Smooth muscle cell (in vitro differentiated cells): Measurements from ENCODE around the gene SPIRE1. TPM values are rescaled to one million over a fixed set of nuclear protein-coding genes. Genes with fewer than 3 reads are reported as not detected.

Experiments
- DNase-seq: peaks from one replicate; lab custom pipeline; 2025; ENCODE audit not compliant: unreplicated experiment; lab: John Stamatoyannopoulos, UW
- H2AFZ ChIP-seq: fragments of 200-600 bp; sonication (generic); 2 replicates; pipeline ENCODE4 v1.6.0; 2016; ENCODE audit warnings: antibody characterized with exemption, low read depth, mild to moderate bottlenecking
- H3F3A ChIP-seq: fragments of 200-600 bp; sonication (generic); 2 replicates; pipeline ENCODE4 v1.6.0; 2017; ENCODE audit warnings: antibody characterized with exemption, low read depth
- H3K27ac ChIP-seq: fragments of 200-600 bp; sonication (generic); 2 replicates; pipeline ENCODE4 v1.5.1; 2016; ENCODE audit warnings: low read depth, mild to moderate bottlenecking
- H3K27me3 ChIP-seq: fragments of 200-600 bp; sonication (generic); 2 replicates; pipeline ENCODE4 v1.6.1; 2016; ENCODE audit warnings: low read depth, mild to moderate bottlenecking
- H3K36me3 ChIP-seq: fragments of 200-600 bp; sonication (generic); 2 replicates; pipeline ENCODE4 v1.5.1; 2016; ENCODE audit warnings: low read depth
- H3K4me1 ChIP-seq: fragments of 200-600 bp; sonication (generic); 2 replicates; pipeline ENCODE4 v1.5.1; 2016; ENCODE audit warnings: low read depth
- H3K4me2 ChIP-seq: fragments of 200-600 bp; sonication (generic); 2 replicates; pipeline ENCODE4 v1.6.0; 2016; ENCODE audit warnings: mild to moderate bottlenecking
- H3K4me3 ChIP-seq: fragments of 200-600 bp; sonication (generic); 2 replicates; pipeline ENCODE4 v1.5.1; 2016; ENCODE audit warnings: mild to moderate bottlenecking
- H3K79me2 ChIP-seq: fragments of 200-600 bp; sonication (generic); 2 replicates; pipeline ENCODE4 v1.6.0; 2016; ENCODE audit warnings: low read depth, mild to moderate bottlenecking
- H3K9ac ChIP-seq: fragments of 200-600 bp; sonication (generic); 2 replicates; pipeline ENCODE4 v1.6.0; 2016; ENCODE audit warnings: low read depth
- H3K9me3 ChIP-seq: fragments of 200-600 bp; sonication (generic); replicated peaks from 2 replicates; pipeline ENCODE4 v1.5.1; 2016; ENCODE audit warnings: low read depth
- H4K20me1 ChIP-seq: fragments of 200-600 bp; sonication (generic); 2 replicates; pipeline ENCODE4 v1.6.0; 2016; ENCODE audit warnings: low read depth
- WGBS: methylation state at CpG from one replicate; pipeline ENCODE4 v1.1.7; 2016; ENCODE audit warnings: low lambda C conversion rate; 5-methylcytosine and 5-hydroxymethylcytosine counted together
- polyA plus RNA-seq: library from polyadenylated mRNA; unstranded; fragments of >200 nt; fragmentation: Nextera tagmentation; extraction: Ambion mirVana; gene quantifications from 2 replicates; pipeline ENCODE4 v1.2.1, GENCODE V29; 2016
- total RNA-seq: library from RNA; depleted of rRNA; stranded (reverse); fragments of >200 nt; gene quantifications from 2 replicates; pipeline ENCODE4 v1.2.3, GENCODE V29; 2014
- TF ChIP-seq, protein P1 (sequence below): fragments of 200-600 bp; sonication (generic); IDR thresholded peaks from 2 replicates; pipeline ENCODE4 v1.5.1; 2017; ENCODE audit warnings: borderline replicate concordance, mild to moderate bottlenecking, antibody characterized with exemption; ENCODE audit not compliant: insufficient read depth, poor library complexity, severe bottlenecking

The SPIRE1 gene
- total and polyA plus RNA-seq, 2 experiments from 2014 or later, result 12.6 to 18.1 TPM

DNA sequence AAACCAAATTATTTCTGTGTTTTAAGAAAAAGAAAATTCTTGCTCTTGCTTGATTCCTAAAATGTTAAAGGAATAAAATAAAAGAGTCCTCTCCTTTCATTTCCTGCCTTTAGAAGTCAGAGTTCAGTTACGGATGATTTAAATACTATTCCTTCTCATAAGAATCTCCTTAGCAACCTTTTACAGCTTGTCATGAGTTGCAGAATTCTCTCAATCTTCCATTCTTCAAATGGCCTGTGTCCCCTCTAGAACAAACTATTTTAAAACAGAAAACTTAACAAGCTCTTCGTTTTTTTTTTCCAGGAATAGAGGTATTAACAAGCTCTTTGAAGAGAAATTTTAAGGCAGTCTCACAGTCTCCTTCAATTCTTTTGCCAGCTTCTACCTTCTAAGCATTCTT is 42.2 kb downstream of the SPIRE1 start:
- Histone ChIP-seq H3K79me2 (peaks cover 10% of the 10 kb centered on the region), H2AFZ (no peak overlapping the region), H3K9ac (no peak overlapping the region), H3K27ac (no peak overlapping the region), H4K20me1 (peaks cover 4% of the 10 kb centered on the region), H3K4me1 (no peaks in the 10 kb centered on the region), H3K27me3 (no peaks in the 10 kb centered on the region), H3F3A (no peaks in the 10 kb centered on the region), H3K4me3 (no peak overlapping the region), H3K36me3 (no peaks in the 10 kb centered on the region), H3K4me2 (no peak overlapping the region), H3K9me3 (no peaks in the 10 kb centered on the region)
- TF ChIP-seq, protein P1, sequence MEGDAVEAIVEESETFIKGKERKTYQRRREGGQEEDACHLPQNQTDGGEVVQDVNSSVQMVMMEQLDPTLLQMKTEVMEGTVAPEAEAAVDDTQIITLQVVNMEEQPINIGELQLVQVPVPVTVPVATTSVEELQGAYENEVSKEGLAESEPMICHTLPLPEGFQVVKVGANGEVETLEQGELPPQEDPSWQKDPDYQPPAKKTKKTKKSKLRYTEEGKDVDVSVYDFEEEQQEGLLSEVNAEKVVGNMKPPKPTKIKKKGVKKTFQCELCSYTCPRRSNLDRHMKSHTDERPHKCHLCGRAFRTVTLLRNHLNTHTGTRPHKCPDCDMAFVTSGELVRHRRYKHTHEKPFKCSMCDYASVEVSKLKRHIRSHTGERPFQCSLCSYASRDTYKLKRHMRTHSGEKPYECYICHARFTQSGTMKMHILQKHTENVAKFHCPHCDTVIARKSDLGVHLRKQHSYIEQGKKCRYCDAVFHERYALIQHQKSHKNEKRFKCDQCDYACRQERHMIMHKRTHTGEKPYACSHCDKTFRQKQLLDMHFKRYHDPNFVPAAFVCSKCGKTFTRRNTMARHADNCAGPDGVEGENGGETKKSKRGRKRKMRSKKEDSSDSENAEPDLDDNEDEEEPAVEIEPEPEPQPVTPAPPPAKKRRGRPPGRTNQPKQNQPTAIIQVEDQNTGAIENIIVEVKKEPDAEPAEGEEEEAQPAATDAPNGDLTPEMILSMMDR, result no peak
- DNase-seq, result no peak
- 82% methylated on average over 2 of the region's 2 CpGs for WGBS

DNA sequence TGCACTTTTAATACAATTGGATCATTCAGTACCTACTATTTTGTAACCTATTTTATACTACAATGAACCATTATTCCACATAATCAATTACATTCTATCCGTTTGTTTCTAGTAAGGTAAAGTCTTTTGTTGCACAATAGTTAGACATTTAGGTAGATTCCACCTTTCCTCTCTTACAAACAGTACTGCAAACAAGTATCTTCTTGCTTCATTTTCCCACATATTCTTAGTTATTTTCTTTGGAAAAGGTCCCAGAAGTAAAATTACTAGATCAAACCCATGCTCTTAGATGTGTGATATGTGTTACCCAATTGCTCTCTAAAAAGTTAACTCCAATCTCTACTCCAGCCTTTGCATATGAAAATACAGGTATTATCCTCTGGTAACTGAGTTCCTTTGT is 49.6 kb downstream of the SPIRE1 start:
- H3K4me2 ChIP-seq, result no peak overlapping the region
- WGBS, result 85% methylated on average over 1 of the region's 1 CpG
- H2AFZ ChIP-seq, result no peak overlapping the region
- TF ChIP-seq, protein P1, result no peak
- H3K9me3 ChIP-seq, result no peaks in the 10 kb centered on the region
- H4K20me1 ChIP-seq, result peaks cover 19% of the 10 kb centered on the region
- no peak overlapping the region for H3K27ac ChIP-seq
- no peaks in the 10 kb centered on the region for H3K79me2 ChIP-seq
- no peaks in the 10 kb centered on the region for H3K4me1 ChIP-seq
- H3F3A ChIP-seq, result peaks cover 7% of the 10 kb centered on the region
- no peaks in the 10 kb centered on the region for H3K36me3 ChIP-seq
- no peaks in the 10 kb centered on the region for H3K27me3 ChIP-seq
- no peak for DNase-seq
- no peak overlapping the region for H3K4me3 ChIP-seq
- H3K9ac ChIP-seq, result no peak overlapping the region

DNA sequence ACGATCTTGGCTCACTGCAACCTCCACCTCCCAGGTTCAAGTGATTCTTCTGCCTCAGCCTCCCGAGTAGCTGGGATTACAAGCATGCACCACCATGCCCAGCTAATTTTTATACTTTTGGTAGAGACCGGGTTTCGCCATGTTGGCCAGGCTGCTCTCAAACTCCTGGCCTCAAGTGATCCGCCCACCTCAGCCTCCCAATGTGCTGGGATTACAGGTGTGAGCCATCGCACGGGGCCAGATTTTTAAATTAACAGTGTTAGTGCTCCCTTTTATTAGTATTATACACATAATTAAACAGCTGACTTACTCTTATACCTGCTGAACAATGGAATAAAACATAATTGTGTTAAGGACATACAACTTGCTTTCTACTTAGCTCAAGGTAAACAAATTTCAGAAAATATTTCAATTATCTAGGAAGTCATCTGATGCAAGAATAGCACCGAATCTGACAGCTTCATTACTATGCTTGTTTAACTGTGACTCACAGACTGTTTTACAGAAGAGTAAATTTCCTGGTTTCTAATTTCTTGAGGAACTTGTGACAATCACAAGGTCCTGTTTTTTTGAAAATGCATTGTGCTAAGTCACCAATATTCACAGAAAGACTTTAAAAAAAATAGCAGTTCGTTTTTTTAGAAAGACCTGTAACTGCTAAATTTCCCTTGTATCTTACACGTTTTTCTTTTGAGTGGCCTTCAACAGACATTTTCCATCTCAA is 51.2 kb downstream of the SPIRE1 start:
- TF ChIP-seq, protein P1, result no peak
- Histone ChIP-seq H3K4me3 (no peak overlapping the region), H3K27me3 (no peaks in the 10 kb centered on the region), H2AFZ (no peak overlapping the region), H3K36me3 (no peaks in the 10 kb centered on the region), H3K4me1 (no peaks in the 10 kb centered on the region), H3F3A (peaks cover 7% of the 10 kb centered on the region), H3K79me2 (peaks cover 4% of the 10 kb centered on the region), H3K4me2 (peak overlapping the region; percentile 56), H3K9ac (peak overlapping the region; percentile 81), H4K20me1 (peaks cover 15% of the 10 kb centered on the region), H3K9me3 (no peaks in the 10 kb centered on the region), H3K27ac (peak overlapping the region; percentile 97)
- 71% methylated on average over 10 of the region's 10 CpGs for WGBS
- no peak for DNase-seq

DNA sequence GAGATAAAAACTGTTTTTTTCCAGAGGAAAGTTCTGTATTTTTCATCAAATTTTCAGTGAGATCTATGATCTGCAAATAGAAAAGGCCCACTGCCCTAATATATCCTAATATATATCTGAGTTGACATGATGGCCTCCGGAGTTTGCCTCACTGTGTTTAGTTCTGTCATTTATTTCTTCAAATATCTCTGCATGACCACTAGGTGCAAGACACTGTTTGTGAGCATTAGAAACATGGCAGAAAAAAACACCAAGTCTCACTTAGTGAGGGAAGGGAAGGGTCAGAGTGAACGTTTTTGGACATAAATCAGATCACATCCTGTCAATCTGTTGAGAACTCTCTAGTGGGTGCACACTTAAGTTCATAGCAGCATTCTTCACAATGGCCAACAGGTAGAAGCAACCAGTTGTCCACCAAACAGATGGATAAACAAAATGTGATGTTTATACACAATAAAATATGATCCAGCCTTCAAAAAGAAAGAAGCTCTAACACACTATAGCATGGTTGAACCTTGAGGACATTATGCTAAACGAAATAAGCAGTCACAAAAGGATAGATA is 53.4 kb downstream of the SPIRE1 start:
- Histone ChIP-seq H3K27ac (no peak overlapping the region), H3K4me3 (no peak overlapping the region), H3K4me1 (no peaks in the 10 kb centered on the region), H3F3A (peaks cover 7% of the 10 kb centered on the region), H3K27me3 (no peaks in the 10 kb centered on the region), H4K20me1 (peaks cover 15% of the 10 kb centered on the region), H3K79me2 (peaks cover 9% of the 10 kb centered on the region), H3K9me3 (no peaks in the 10 kb centered on the region), H2AFZ (no peak overlapping the region), H3K4me2 (no peak overlapping the region), H3K9ac (no peak overlapping the region), H3K36me3 (no peaks in the 10 kb centered on the region)
- 77% methylated on average over 3 of the region's 3 CpGs for WGBS
- TF ChIP-seq, protein P1, result no peak
- DNase-seq, result no peak
